Neuronal stem cell (in vitro differentiated cells): ENCODE data around the gene OMP.
"Not testable (repeated sequence)": the region's sequence is repeated elsewhere in the genome, so short reads cannot be mapped to it uniquely, and the experiment has no call there.

Experiments used
- DNase-seq: peaks from one replicate; pipeline ENCODE4 v3.0.0-alpha.2; 2013; ENCODE audit warnings: low spot score
- H2AFZ ChIP-seq: one replicate; pipeline ENCODE4 v1.6.1; 2013; ENCODE audit warnings: mild to moderate bottlenecking, low read length, inconsistent platforms
- H2AK5ac ChIP-seq: 2 replicates; pipeline ENCODE4 v1.6.1; 2013; ENCODE audit warnings: low read depth, mild to moderate bottlenecking, inconsistent platforms, low read length, moderate library complexity, mixed read lengths
- H2BK120ac ChIP-seq: 2 replicates; pipeline ENCODE4 v1.6.1; 2013; ENCODE audit warnings: low read depth, mild to moderate bottlenecking, inconsistent platforms, low read length, moderate library complexity, mixed read lengths
- H2BK12ac ChIP-seq: one replicate; pipeline ENCODE4 v1.6.1; 2013; ENCODE audit warnings: low read length, inconsistent platforms
- H2BK15ac ChIP-seq: 2 replicates; pipeline ENCODE4 v1.6.1; 2013; ENCODE audit warnings: mild to moderate bottlenecking, low read length, inconsistent platforms, mixed read lengths
- H2BK5ac ChIP-seq: one replicate; pipeline ENCODE4 v1.6.1; 2013; ENCODE audit warnings: inconsistent platforms, mild to moderate bottlenecking, low read length, moderate library complexity
- H3K14ac ChIP-seq: one replicate; pipeline ENCODE4 v1.6.1; 2013; ENCODE audit warnings: low read length, inconsistent platforms
- H3K18ac ChIP-seq: 2 replicates; pipeline ENCODE4 v1.6.1; 2013; ENCODE audit warnings: low read length, inconsistent platforms
- H3K23ac ChIP-seq: 2 replicates; pipeline ENCODE4 v1.6.1; 2013; ENCODE audit warnings: low read depth, mild to moderate bottlenecking, mixed read lengths, low read length, inconsistent platforms; ENCODE audit not compliant: poor library complexity
- H3K27ac ChIP-seq: replicated peaks from 3 replicates; pipeline ENCODE4 v1.5.1; 2013; ENCODE audit warnings: low read length, inconsistent platforms
- H3K27me3 ChIP-seq, 3 experiments: 2 replicates each; pipeline ENCODE4 v1.6.1; 2013; ENCODE audit warnings: low read length in 3 of 3, mild to moderate bottlenecking in 2 of 3, inconsistent platforms in 1 of 3, low read depth in 1 of 3, mixed read lengths in 1 of 3, moderate library complexity in 1 of 3; ENCODE audit not compliant: control insufficient read depth in 3 of 3, insufficient read depth in 3 of 3
- H3K36me3 ChIP-seq, 2 donors: replicated peaks in 1 of 2; 2 replicates each; pipeline ENCODE4 v1.6.1; 2013; ENCODE audit warnings: low read length in 2 of 2; ENCODE audit not compliant: control insufficient read depth in 2 of 2, insufficient read depth in 2 of 2
- H3K4ac ChIP-seq: 2 replicates; pipeline ENCODE4 v1.6.1; 2013; ENCODE audit warnings: inconsistent platforms, mild to moderate bottlenecking, low read length, moderate library complexity
- H3K4me1 ChIP-seq, 2 donors: 1 replicate in 1 of 2; 2 replicates in 1 of 2; pipeline ENCODE4 v1.6.1; 2013; ENCODE audit warnings: low read length in 2 of 2, low read depth in 1 of 2; ENCODE audit not compliant: control insufficient read depth in 2 of 2, insufficient read depth in 1 of 2
- H3K4me2 ChIP-seq: one replicate; pipeline ENCODE4 v1.6.1; 2013; ENCODE audit warnings: mild to moderate bottlenecking, low read length, inconsistent platforms; ENCODE audit not compliant: insufficient read depth, poor library complexity, severe bottlenecking
- H3K4me3 ChIP-seq, 2 donors: 2 replicates each; pipeline ENCODE4 v1.5.1; 2013; ENCODE audit warnings: low read length in 2 of 2, mild to moderate bottlenecking in 2 of 2, inconsistent platforms in 1 of 2, moderate library complexity in 1 of 2
- H3K79me1 ChIP-seq: one replicate; pipeline ENCODE4 v1.6.1; 2013; ENCODE audit warnings: low read depth, mild to moderate bottlenecking, inconsistent platforms, low read length, moderate library complexity
- H3K9ac ChIP-seq: one replicate; pipeline ENCODE4 v1.6.1; 2013; ENCODE audit warnings: mild to moderate bottlenecking, low read depth, low read length, inconsistent platforms; ENCODE audit not compliant: poor library complexity
- H3K9me3 ChIP-seq, 2 donors: replicated peaks in 1 of 2; 2 replicates each; pipeline versions ENCODE3 to v1.6.1; 2013; ENCODE audit warnings: low read length in 2 of 2, mild to moderate bottlenecking in 2 of 2, inconsistent platforms in 1 of 2, low read depth in 1 of 2, mixed read lengths in 1 of 2, moderate library complexity in 1 of 2; ENCODE audit not compliant: control insufficient read depth in 2 of 2, insufficient read depth in 1 of 2
- H4K8ac ChIP-seq: one replicate; pipeline ENCODE4 v1.6.1; 2013; ENCODE audit warnings: low read depth, mild to moderate bottlenecking, inconsistent platforms, low read length, moderate library complexity
- H4K91ac ChIP-seq: one replicate; pipeline ENCODE4 v1.6.1; 2013; ENCODE audit warnings: low read length, low read depth, mild to moderate bottlenecking, inconsistent platforms; ENCODE audit not compliant: poor library complexity
- WGBS, 2 donors: extraction: QIAGEN DNeasy Blood & Tissue Kit; methylation state at CpG; one replicate each; pipeline ENCODE4 v1.1.7; 2013; ENCODE audit warnings: missing lambda C conversion rate in 2 of 2, mixed read lengths in 1 of 2; ENCODE audit not compliant: insufficient read length in 2 of 2, insufficient replicate concordance in 1 of 2; ENCODE audit errors: extremely low coverage in 2 of 2; 5-methylcytosine and 5-hydroxymethylcytosine counted together

OMP gene

GRCh38 chr11:77058900-77059299, 43.7 kb upstream of the OMP start:
- Histone ChIP-seq H2BK15ac (no peak overlapping the region), H3K36me3 (no peaks in the 10 kb centered on the region), H3K4me2 (no peak overlapping the region), H3K27ac (no peak overlapping the region), H3K4me1 (peaks cover 0 to 11% of the 10 kb centered on the region in 2 donors), H2AK5ac (no peak overlapping the region), H2BK5ac (no peak overlapping the region), H2BK12ac (no peak overlapping the region), H3K14ac (no peak overlapping the region), H3K79me1 (no peaks in the 10 kb centered on the region), H3K4ac (no peak overlapping the region), H4K91ac (no peak overlapping the region), H3K9ac (no peak overlapping the region), H3K23ac (no peak overlapping the region), H3K18ac (no peak overlapping the region), H3K27me3 (no peaks in the 10 kb centered on the region), H2BK120ac (no peak overlapping the region), H2AFZ (no peak overlapping the region), H3K4me3 (no peak overlapping the region), H4K8ac (no peak overlapping the region), H3K9me3 (peaks cover 8 to 18% of the 10 kb centered on the region in 2 donors)
- no peak for DNase-seq
- WGBS, 2 donors = no CpG with 5 or more reads among the region's 2 CpGs

GRCh38 chr11:77059806-77060205, 42.8 kb upstream of the OMP start:
- Histone ChIP-seq H4K91ac (no peak overlapping the region), H3K4me2 (no peak overlapping the region), H3K27me3 (peaks cover 0 to 2% (median 0%) of the 10 kb centered on the region in 3 experiments), H3K27ac (no peak overlapping the region), H3K4ac (no peak overlapping the region), H2BK12ac (no peak overlapping the region), H3K23ac (no peak overlapping the region), H3K79me1 (no peaks in the 10 kb centered on the region), H3K14ac (no peak overlapping the region), H3K36me3 (no peaks in the 10 kb centered on the region), H2BK5ac (no peak overlapping the region), H3K18ac (no peak overlapping the region), H4K8ac (no peak overlapping the region), H2AFZ (no peak overlapping the region), H3K9ac (no peak overlapping the region), H2AK5ac (no peak overlapping the region), H3K9me3 (peaks cover 8 to 18% of the 10 kb centered on the region in 2 donors), H3K4me3 (no peak overlapping the region), H2BK120ac (no peak overlapping the region), H3K4me1 (peaks cover 0 to 5% of the 10 kb centered on the region in 2 donors), H2BK15ac (no peak overlapping the region)
- DNase-seq = no peak
- WGBS, 2 donors = no CpG with 5 or more reads among the region's 5 CpGs

- Histone ChIP-seq H4K8ac (no peak overlapping the region), H3K27me3 (peaks cover 0 to 3% (median 0%) of the 10 kb centered on the region in 3 experiments), H2BK15ac (no peak overlapping the region), H3K4me2 (no peak overlapping the region), H3K4ac (no peak overlapping the region), H3K9ac (no peak overlapping the region), H2AFZ (no peak overlapping the region), H3K79me1 (no peaks in the 10 kb centered on the region), H3K27ac (no peak overlapping the region), H3K14ac (no peak overlapping the region), H2BK12ac (no peak overlapping the region), H3K4me3 (no peak overlapping the region), H3K4me1 (peaks cover 0 to under 1% of the 10 kb centered on the region in 2 donors), H3K36me3 (no peaks in the 10 kb centered on the region), H4K91ac (no peak overlapping the region), H2AK5ac (no peak overlapping the region), H2BK120ac (no peak overlapping the region), H3K9me3 (peaks cover 8 to 18% of the 10 kb centered on the region in 2 donors), H3K23ac (no peak overlapping the region), H2BK5ac (no peak overlapping the region), H3K18ac (no peak overlapping the region)
- no CpG with 5 or more reads among the region's 4 CpGs for WGBS, 2 donors
- DNase-seq = no peak
These were observed 42.4 kb upstream of the OMP start for GRCh38 chr11:77060234-77060633.

- not testable (repeated sequence) for H4K8ac ChIP-seq, H2BK15ac ChIP-seq, H2BK12ac ChIP-seq, H4K91ac ChIP-seq, H3K14ac ChIP-seq, DNase-seq, H3K9ac ChIP-seq, H3K4me1 ChIP-seq, H2AK5ac ChIP-seq, H3K4me3 ChIP-seq, H2AFZ ChIP-seq, H2BK5ac ChIP-seq, H2BK120ac ChIP-seq, H3K79me1 ChIP-seq, H3K4ac ChIP-seq, H3K27ac ChIP-seq, H3K23ac ChIP-seq, H3K27me3 ChIP-seq, H3K18ac ChIP-seq, H3K36me3 ChIP-seq, H3K4me2 ChIP-seq
- no CpG with 5 or more reads among the region's 4 CpGs for WGBS, 2 donors
- H3K9me3 ChIP-seq = peaks cover 3 to 16% of the 10 kb centered on the region in 2 donors
These were observed 41.4 kb upstream of the OMP start for GRCh38 chr11:77061258-77061657.
